BJ (cell line): ENCODE data around the gene ELOVL1. TPM values are rescaled to one million over a fixed set of nuclear protein-coding genes. Genes with fewer than 3 reads are reported as not detected.

Experiments
- CTCF ChIA-PET: fragments of 350-600 bp; formaldehyde crosslinking; extraction: SDS; loops from one replicate; lab custom pipeline; 2021; ENCODE audit warnings: antibody characterized with exemption, inconsistent platforms; lab: Yijun Ruan, JAX
- POLR2A ChIA-PET: fragments of 300-600 bp; sonication (Branson Sonifier 250); formaldehyde crosslinking; extraction: SDS; loops from one replicate; lab custom pipeline; 2021; ENCODE audit warnings: antibody characterized with exemption; lab: Charles Lee
- DNase-seq: peaks from one replicate; pipeline ENCODE4 v3.0.0-alpha.2; 2011; ENCODE audit warnings: low read depth
- H3K27me3 ChIP-seq: 2 replicates; pipeline ENCODE4 v1.6.0; 2011; ENCODE audit warnings: low read length; ENCODE audit not compliant: control insufficient read depth, insufficient read depth
- H3K36me3 ChIP-seq: 2 replicates; pipeline ENCODE4 v1.5.1; 2011; ENCODE audit warnings: low read length; ENCODE audit not compliant: control insufficient read depth, insufficient read depth
- H3K4me3 ChIP-seq: 2 replicates; pipeline ENCODE4 v1.5.1; 2011; ENCODE audit warnings: low read depth, mild to moderate bottlenecking, control low read depth, low read length
- polyA plus RNA-seq: library from polyadenylated mRNA; depleted of rRNA; stranded (reverse); fragments of >200 nt; gene quantifications from 2 replicates; pipeline ENCODE4 v1.2.3, GENCODE V29; 2011
- TF ChIP-seq, protein P1 (sequence below): IDR thresholded peaks from 2 replicates; pipeline ENCODE4 v1.5.1; 2011; ENCODE audit warnings: low read depth, mild to moderate bottlenecking, control low read depth, inconsistent platforms, low read length, moderate library complexity; ENCODE audit not compliant: insufficient read depth

Gene ELOVL1
- polyA plus RNA-seq, 1 experiment: 287 TPM

DNA sequence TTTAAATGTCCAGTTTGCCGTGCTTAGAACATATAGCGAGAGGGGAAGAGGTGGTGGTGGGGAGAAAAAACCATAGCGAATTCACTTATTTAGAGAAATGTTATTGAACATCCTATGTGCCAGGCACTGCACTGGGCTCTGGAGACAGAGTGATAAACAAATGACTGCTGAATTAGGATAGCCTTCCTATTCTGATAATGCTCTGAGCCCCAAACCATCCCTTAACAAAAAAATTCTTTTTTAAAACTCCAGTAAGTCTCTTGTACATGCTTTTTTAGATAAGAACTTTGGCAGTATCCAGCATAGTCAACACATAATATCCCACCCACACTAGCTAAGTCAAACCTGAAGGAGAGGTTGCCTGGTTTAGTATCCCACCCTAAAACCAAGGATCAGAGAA lies 30.4 kb upstream of the ELOVL1 start:
- CTCF ChIA-PET: interaction anchor here (0.8 kb wide), 1 partner anchor 10 kb away, joined by 6 read pairs; no protein-coding TSS in a partner anchor
- Histone ChIP-seq H3K27me3 (no peaks in the 10 kb centered on the region), H3K4me3 (no peak overlapping the region), H3K36me3 (peaks cover 6% of the 10 kb centered on the region)
- TF ChIP-seq, protein P1, sequence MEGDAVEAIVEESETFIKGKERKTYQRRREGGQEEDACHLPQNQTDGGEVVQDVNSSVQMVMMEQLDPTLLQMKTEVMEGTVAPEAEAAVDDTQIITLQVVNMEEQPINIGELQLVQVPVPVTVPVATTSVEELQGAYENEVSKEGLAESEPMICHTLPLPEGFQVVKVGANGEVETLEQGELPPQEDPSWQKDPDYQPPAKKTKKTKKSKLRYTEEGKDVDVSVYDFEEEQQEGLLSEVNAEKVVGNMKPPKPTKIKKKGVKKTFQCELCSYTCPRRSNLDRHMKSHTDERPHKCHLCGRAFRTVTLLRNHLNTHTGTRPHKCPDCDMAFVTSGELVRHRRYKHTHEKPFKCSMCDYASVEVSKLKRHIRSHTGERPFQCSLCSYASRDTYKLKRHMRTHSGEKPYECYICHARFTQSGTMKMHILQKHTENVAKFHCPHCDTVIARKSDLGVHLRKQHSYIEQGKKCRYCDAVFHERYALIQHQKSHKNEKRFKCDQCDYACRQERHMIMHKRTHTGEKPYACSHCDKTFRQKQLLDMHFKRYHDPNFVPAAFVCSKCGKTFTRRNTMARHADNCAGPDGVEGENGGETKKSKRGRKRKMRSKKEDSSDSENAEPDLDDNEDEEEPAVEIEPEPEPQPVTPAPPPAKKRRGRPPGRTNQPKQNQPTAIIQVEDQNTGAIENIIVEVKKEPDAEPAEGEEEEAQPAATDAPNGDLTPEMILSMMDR: no peak
- POLR2A ChIA-PET: no interaction called here
- DNase-seq: no peak

DNA sequence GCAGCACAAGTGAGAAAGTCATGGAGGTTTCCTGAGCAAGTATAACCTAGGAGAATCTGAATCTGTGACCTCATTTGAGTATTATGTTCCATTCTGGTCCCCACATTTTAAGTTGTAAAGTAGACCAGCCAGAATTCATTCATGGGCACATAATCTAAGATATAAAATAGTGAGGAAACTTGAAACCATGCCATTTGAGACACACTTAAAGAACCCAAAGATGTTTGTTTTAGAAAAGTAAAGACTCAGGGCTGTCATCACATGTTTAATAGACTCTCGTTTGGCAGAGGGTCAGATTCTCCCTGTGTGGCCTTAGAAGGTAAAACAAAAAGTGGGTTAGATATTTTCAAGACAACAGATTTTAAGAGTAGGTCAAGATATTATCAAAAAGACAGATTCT lies 28.2 kb upstream of the ELOVL1 start:
- POLR2A ChIA-PET: no interaction called here
- Histone ChIP-seq H3K4me3 (no peak overlapping the region), H3K27me3 (no peaks in the 10 kb centered on the region), H3K36me3 (peaks cover 3% of the 10 kb centered on the region)
- no peak for DNase-seq
- CTCF ChIA-PET: no interaction called here
- TF ChIP-seq, protein P1: no peak

DNA sequence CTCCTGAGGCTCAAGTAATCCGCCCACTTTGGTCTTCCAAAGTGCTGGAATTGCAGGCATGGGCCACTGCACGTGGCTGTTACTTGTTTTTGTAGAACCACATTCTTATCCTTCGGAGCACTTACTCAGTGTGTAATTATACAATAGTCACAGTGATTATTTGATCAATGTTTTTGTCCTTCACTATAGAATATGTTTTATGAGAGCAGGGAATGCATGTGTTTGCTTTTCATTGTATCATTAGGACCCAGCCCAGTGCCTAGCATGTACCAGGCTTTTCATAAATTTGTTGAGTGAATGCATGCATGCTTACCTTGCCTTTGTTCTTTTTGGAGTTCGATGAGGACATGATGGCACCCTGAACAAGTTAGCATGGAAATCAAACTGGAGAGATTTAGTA lies 27.7 kb upstream of the ELOVL1 start:
- Histone ChIP-seq H3K4me3 (no peak overlapping the region), H3K27me3 (no peaks in the 10 kb centered on the region), H3K36me3 (peaks cover 3% of the 10 kb centered on the region)
- TF ChIP-seq, protein P1: no peak
- POLR2A ChIA-PET: no interaction called here
- CTCF ChIA-PET: interaction anchor here (2.0 kb wide), 1 partner anchor 9 kb away, joined by 5 read pairs; no protein-coding TSS in a partner anchor
- no peak for DNase-seq

DNA sequence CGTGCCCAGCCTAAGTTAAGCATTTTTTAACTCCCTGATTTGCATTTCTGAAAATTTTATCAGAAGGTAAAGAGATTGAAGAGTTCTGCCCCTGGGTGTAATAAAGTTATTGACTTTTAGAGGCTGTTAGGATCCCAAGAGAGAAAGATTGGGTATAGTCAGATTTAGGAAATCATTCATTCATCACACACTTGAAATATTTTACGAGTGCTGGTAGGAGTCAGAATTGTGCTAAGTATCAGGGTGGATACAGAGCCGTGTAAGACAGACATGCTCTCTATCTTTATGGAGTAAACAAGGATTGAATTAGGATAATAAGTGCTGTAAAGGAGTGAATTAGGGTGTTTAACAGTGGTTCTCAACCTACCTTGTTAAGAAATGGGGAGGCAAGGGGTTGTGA lies 24.9 kb upstream of the ELOVL1 start:
- ChIA-PET CTCF (no interaction called here), POLR2A (no interaction called here)
- Histone ChIP-seq H3K27me3 (no peaks in the 10 kb centered on the region), H3K4me3 (no peak overlapping the region), H3K36me3 (peaks cover 3% of the 10 kb centered on the region)
- no peak for DNase-seq
- TF ChIP-seq, protein P1: no peak

DNA sequence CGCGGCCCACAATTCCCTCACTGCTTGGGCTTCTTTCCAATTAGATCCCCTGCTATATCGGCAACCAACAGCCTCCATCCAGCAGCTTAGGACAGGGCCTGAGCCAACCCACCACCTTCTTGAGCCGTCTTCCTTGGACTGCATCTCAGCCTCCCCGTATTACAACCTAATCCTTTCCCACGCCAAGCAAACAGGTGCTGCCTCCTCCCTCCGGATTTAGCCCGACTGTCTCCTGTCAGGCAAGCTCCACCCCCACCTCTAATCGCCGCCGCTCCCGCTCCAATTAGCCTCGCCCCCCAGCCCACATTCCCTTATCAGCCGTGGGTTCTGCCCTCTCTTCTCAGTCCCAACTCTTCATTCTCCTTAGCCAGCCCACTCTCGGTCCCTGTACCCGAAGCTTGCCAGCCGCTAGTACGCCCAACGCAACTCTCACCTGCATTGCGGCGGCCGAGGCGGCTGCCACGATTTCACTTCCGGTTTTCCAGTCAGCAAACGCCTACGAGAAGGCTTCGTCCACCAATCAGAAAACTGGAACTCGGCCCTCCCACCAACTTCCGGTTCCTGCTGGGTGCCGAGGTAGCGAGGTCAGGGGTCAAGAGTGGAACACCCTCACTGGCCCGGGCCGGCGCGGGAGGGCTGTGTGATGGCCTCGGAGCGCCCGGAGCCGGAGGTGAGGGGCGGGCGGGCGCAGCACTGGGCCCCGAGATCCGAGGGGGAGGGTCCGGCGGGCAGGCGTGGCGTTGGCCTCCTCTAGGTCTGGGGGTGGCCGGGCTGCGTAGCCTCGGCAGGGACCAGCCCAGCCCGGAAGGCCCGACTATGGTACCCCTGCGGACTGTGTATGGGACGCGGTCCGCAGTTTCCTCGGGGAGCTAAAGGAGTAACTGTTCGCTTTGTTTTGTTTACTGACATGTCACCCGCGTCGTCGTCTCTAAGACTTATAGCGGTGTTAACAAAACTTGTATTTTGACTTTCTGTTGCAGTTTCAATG lies 21.8 kb upstream of the ELOVL1 start, which contains the start of the genes MED8 and SZT2:
Gene MED8, minus strand, starts transcription at position 475 of the 988 bp plus-strand sequence. Its CDS starts 36 bp downstream, at position 439.
Gene SZT2, plus strand, starts transcription at position 574 of the 988 bp plus-strand sequence. Its CDS starts 70 bp downstream, at position 644.
- CTCF ChIA-PET: interaction anchor here (0.6 to 1.6 kb wide), 4 partner anchors 14 to 42 kb away, joined by 3 to 5 read pairs (median 4); no protein-coding TSS in a partner anchor
- Histone ChIP-seq H3K27me3 (no peaks in the 10 kb centered on the region), H3K36me3 (peaks cover 21% of the 10 kb centered on the region), H3K4me3 (peak within 1 kb of the TSS; percentile 98)
- peak; percentile 56 for DNase-seq
- POLR2A ChIA-PET: interaction anchor here (0.5 kb wide), 1 partner anchor 31 kb away, joined by 6 read pairs; the partner anchor contains the start of gene CDC20
- TF ChIP-seq, protein P1: no peak
